ENCODE results near the gene TUT1. TPM values are rescaled to one million over a fixed set of nuclear protein-coding genes. Genes with fewer than 3 reads are reported as not detected.
A peak's percentile ranks its signal among the peaks of the same experiment; 100 is the strongest.

Gene TUT1
- total and polyA plus RNA-seq, 2 experiments from 2014 or later = 6.1 to 12.1 TPM

GRCh38 chr11:62539238-62539925, 51.9 kb downstream of the TUT1 start:
- H3K4me3 ChIP-seq = peak overlapping the region; percentile 96
- peaks cover 50% of the 10 kb centered on the region for H3F3A ChIP-seq (ENCODE audit: insufficient read depth)
- H2AFZ ChIP-seq = no peak overlapping the region
- H3K36me3 ChIP-seq (ENCODE audit: low read depth) = peaks cover 11% of the 10 kb centered on the region; the same call in 1 of the 2 replicates
- peaks cover 46% of the 10 kb centered on the region for H4K20me1 ChIP-seq (ENCODE audit: insufficient read depth)
- 3 to 5% methylated on average over 12 of the region's 13 CpGs for WGBS, 2 experiments (ENCODE audit: low coverage in 1 of 2, low lambda C conversion rate in 2 of 2, missing lambda C conversion rate in 2 of 2)
- no peaks in the 10 kb centered on the region for H3K27me3 ChIP-seq (replicated peaks; ENCODE audit: insufficient read depth)
- peaks cover 99% of the 10 kb centered on the region for H3K79me2 ChIP-seq (ENCODE audit: insufficient read depth)
- peak overlapping the region; percentile 86 for H3K4me2 ChIP-seq (ENCODE audit: unreplicated experiment)
- in situ Hi-C loops (cut with MboI) = no loop called here
- DNase-seq = peak; percentile 96
- H3K27ac ChIP-seq = peak overlapping the region; percentile 81
- H3K4me1 ChIP-seq (ENCODE audit: insufficient read depth) = peaks cover 57% of the 10 kb centered on the region
- no peaks in the 10 kb centered on the region for H3K9me3 ChIP-seq (ENCODE audit: low read depth)
- H3K9me2 ChIP-seq (ENCODE audit: insufficient read depth) = no peaks in the 10 kb centered on the region
- peak overlapping the region; percentile 92 for H3K9ac ChIP-seq
- TF ChIP-seq EZH2phosphoT487 (IDR thresholded peaks at IDR 0.05; ENCODE audit: insufficient read depth, low read depth) (no peak), EZH2 (IDR thresholded peaks at IDR 0.05; ENCODE audit: insufficient read depth, poor library complexity, severe bottlenecking) (no peak)

GRCh38 chr11:62538470-62539237, 52.7 kb downstream of the TUT1 start:
- H2AFZ ChIP-seq = no peak overlapping the region
- peak overlapping the region; percentile 54 for H3K9ac ChIP-seq
- DNase-seq = peak; percentile 53

GRCh38 chr11:62536301-62536957, 54.9 kb downstream of the TUT1 start:
- H3K9ac ChIP-seq = peak overlapping the region; percentile 30; the same call in 1 of the 2 replicates
- H3K36me3 ChIP-seq (ENCODE audit: low read depth) = peaks cover 39% of the 10 kb centered on the region
- H3K9me3 ChIP-seq (ENCODE audit: low read depth) = no peaks in the 10 kb centered on the region
- H3K4me3 ChIP-seq = no peak overlapping the region
- no peak overlapping the region for H2AFZ ChIP-seq
- no peak for TF ChIP-seq EZH2phosphoT487 (IDR thresholded peaks at IDR 0.05; ENCODE audit: insufficient read depth, low read depth)
- no peak for TF ChIP-seq EZH2 (IDR thresholded peaks at IDR 0.05; ENCODE audit: insufficient read depth, poor library complexity, severe bottlenecking)
- H3K79me2 ChIP-seq (ENCODE audit: insufficient read depth) = peaks cover 99% of the 10 kb centered on the region
- peak overlapping the region; percentile 33; the same call in 1 of the 2 replicates for H3K27ac ChIP-seq
- peaks cover 66% of the 10 kb centered on the region for H4K20me1 ChIP-seq (ENCODE audit: insufficient read depth)
- H3K4me2 ChIP-seq (ENCODE audit: unreplicated experiment) = no peak overlapping the region
- no peaks in the 10 kb centered on the region for H3K27me3 ChIP-seq (replicated peaks; ENCODE audit: insufficient read depth)
- H3K9me2 ChIP-seq (ENCODE audit: insufficient read depth) = no peaks in the 10 kb centered on the region
- H3K4me1 ChIP-seq (ENCODE audit: insufficient read depth) = peaks cover 49% of the 10 kb centered on the region
- peaks cover 56% of the 10 kb centered on the region for H3F3A ChIP-seq (ENCODE audit: insufficient read depth)
- 52 to 61% methylated on average over 18 to 21 of the region's 21 CpGs for WGBS, 2 experiments (ENCODE audit: low coverage in 1 of 2, low lambda C conversion rate in 2 of 2, missing lambda C conversion rate in 2 of 2)
- DNase-seq = peak; percentile 29
- in situ Hi-C loops (cut with MboI) = no loop called here

More at GRCh38 chr11:62538470-62539237, 52.7 kb downstream of the TUT1 start:
- Histone ChIP-seq H3K79me2 (ENCODE audit: insufficient read depth) (peaks cover 99% of the 10 kb centered on the region), H3K27me3 (replicated peaks; ENCODE audit: insufficient read depth) (no peaks in the 10 kb centered on the region), H3F3A (ENCODE audit: insufficient read depth) (peaks cover 53% of the 10 kb centered on the region), H3K4me2 (ENCODE audit: unreplicated experiment) (peak overlapping the region; percentile 79), H3K4me3 (peak overlapping the region; percentile 64), H4K20me1 (ENCODE audit: insufficient read depth) (peaks cover 51% of the 10 kb centered on the region), H3K4me1 (ENCODE audit: insufficient read depth) (peaks cover 57% of the 10 kb centered on the region), H3K36me3 (ENCODE audit: low read depth) (peaks cover 17% of the 10 kb centered on the region; the same call in 1 of the 2 replicates), H3K27ac (peak overlapping the region; percentile 67), H3K9me3 (ENCODE audit: low read depth) (no peaks in the 10 kb centered on the region), H3K9me2 (ENCODE audit: insufficient read depth) (no peaks in the 10 kb centered on the region)
- TF ChIP-seq EZH2 (IDR thresholded peaks at IDR 0.05; ENCODE audit: insufficient read depth, poor library complexity, severe bottlenecking) (no peak), EZH2phosphoT487 (IDR thresholded peaks at IDR 0.05; ENCODE audit: insufficient read depth, low read depth) (no peak)
- WGBS, 2 experiments (ENCODE audit: low coverage in 1 of 2, low lambda C conversion rate in 2 of 2, missing lambda C conversion rate in 2 of 2) = 19 to 25% methylated on average over 19 of the region's 19 CpGs
- in situ Hi-C loops (cut with MboI) = no loop called here

GRCh38 chr11:62535802-62536201, 55.5 kb downstream of the TUT1 start:
- in situ Hi-C loops (cut with MboI) = no loop called here
- Histone ChIP-seq H3K4me1 (ENCODE audit: insufficient read depth) (peaks cover 43% of the 10 kb centered on the region), H3K9ac (0 out of 2 replicates have a peak overlapping the region, but pooled peaks have one; percentile 30), H3K27ac (peak overlapping the region; percentile 33; the same call in 1 of the 2 replicates), H3K9me2 (ENCODE audit: insufficient read depth) (no peaks in the 10 kb centered on the region), H3K4me3 (no peak overlapping the region), H3K27me3 (replicated peaks; ENCODE audit: insufficient read depth) (no peaks in the 10 kb centered on the region), H2AFZ (no peak overlapping the region), H3F3A (ENCODE audit: insufficient read depth) (peaks cover 59% of the 10 kb centered on the region), H3K9me3 (ENCODE audit: low read depth) (no peaks in the 10 kb centered on the region), H3K4me2 (ENCODE audit: unreplicated experiment) (no peak overlapping the region), H4K20me1 (ENCODE audit: insufficient read depth) (peaks cover 66% of the 10 kb centered on the region), H3K36me3 (ENCODE audit: low read depth) (peaks cover 45% of the 10 kb centered on the region), H3K79me2 (ENCODE audit: insufficient read depth) (peaks cover 99% of the 10 kb centered on the region)
- TF ChIP-seq EZH2 (IDR thresholded peaks at IDR 0.05; ENCODE audit: insufficient read depth, poor library complexity, severe bottlenecking) (no peak), EZH2phosphoT487 (IDR thresholded peaks at IDR 0.05; ENCODE audit: insufficient read depth, low read depth) (no peak)
- DNase-seq = peak; percentile 36
- 42 to 59% methylated on average over 11 to 12 of the region's 12 CpGs for WGBS, 2 experiments (ENCODE audit: low coverage in 1 of 2, low lambda C conversion rate in 2 of 2, missing lambda C conversion rate in 2 of 2)

Data from GM23248 (cell line).